Activated CD8-positive, alpha-beta memory T cell treated with anti-CD3 and anti-CD28 coated beads for 24 hours (primary cell): ENCODE measurements around the gene CREB3.
A peak's percentile ranks its signal among the peaks of the same experiment; 100 is the strongest.

Source experiments
- DNase-seq: peaks from one replicate; pipeline ENCODE4 v3.0.0-alpha.2; 2020

The CREB3 gene

DNA sequence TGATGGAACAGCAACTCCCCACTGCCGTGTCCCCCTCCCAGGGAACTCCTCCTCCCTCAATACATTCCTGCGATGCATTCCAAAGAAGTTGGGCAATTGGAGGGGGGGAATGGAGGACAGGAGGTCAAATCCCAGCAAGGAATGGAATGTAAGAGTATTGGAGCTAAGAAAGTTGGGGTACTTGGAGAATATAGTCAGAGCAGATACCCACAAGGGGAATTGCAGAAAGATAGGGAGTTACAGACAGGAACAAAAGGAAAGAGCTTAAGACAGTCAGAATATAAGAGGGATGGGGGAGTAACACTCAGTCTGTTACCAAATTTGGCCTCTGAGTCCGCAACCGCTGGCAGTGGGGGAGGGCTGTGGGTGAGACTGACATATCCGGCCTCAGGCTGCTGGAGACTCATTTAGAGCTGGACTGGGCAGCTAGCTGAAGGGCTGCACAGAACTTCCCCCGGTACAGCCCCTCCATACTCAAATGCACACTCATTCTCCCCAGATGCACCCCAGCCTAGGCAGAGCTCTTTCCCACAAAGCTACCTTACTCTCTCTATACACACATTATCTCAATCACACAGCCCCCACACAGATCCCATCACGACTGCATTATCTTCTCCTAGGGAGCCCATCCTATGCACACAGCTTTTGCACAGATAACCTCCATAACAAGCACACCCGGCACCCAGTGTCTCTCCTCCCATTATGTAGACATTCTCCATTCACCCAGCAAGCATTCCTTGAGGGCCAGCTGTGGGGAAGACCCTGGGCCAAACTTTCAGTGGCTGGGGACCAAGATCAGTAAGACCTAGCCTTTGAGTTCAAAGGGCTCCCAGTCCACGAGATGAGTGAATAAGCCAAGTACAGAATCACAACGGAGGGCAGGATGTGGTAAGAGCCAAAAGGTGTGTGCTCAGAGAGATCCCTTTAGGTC, 4.2 kb upstream of the CREB3 start:
- DNase-seq: no peak

DNA sequence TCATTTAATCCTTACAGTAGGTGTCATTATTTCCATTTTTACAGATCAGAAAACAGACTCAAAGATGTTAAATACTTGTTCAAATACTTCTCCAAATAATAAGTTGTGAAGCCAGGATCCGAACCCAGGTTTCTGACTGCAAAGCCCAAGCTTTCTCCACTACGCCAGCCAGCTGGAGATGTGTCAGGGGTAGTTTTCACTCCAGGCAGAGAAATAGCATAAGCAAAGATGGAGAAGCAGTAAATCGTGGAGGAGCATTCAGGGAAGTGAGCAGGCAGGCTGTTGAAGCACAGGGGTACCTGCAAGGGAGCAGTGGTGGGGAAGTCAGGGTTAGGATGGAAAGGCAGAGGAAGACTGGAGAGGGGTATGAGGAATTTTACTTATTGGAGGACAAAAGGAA, 3.4 kb upstream of the CREB3 start:
- no peak for DNase-seq

DNA sequence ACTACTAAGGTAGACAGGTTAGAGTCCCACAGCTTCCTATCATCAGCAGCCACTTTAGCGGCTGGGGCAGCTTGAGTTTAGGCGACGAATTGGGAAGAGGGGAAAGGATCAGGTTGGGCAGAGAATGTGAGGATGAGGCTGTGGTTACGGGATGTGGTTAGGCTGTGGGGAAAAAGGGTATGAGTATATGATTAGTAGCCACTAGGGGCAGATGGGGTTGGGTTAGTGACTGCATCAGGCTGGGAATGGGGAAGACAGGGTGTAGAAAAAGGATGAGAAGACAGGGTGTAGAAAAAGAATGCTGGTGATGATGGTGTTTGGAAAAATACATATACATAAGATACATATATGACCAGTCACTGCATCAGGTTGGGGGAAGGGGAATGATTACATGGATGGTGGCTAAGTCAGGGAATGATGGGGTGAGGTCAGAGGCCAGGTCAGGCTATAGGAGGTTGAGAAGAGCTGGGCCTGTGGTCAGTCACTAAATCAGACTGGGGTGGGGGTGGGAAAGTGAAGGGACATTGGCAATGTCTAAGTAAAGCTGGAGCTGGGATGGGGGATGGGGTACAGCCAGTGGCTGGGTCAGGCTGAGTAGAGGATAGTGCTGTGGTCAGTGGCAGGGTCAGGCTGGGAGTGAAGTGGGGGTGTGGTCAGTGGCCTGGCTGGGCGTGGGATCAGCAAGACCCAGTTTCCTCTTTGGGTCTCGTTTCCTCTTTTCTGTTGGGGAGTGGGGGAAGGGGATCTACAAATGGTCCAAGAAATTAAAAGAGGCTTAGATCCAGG, 2.6 kb upstream of the CREB3 start:
- DNase-seq: no peak

DNA sequence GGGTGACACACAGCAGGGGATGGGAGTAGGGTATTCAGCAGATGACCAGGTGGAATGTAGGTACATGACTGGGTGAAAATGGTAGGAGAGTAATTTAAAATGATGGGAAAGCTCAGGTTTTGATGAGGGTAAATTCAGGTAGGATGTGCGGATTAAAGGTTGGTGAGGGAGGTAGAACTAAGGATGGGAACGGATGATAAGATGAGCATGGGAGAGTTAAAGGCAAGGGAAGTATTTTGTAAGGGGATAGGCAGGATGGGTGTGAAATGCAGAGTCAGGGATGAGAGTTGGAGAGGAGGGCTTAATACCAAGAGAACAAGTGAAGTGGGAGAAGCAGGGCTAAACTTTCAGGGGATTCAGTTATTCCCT, 2.0 kb upstream of the CREB3 start:
- no peak for DNase-seq

DNA sequence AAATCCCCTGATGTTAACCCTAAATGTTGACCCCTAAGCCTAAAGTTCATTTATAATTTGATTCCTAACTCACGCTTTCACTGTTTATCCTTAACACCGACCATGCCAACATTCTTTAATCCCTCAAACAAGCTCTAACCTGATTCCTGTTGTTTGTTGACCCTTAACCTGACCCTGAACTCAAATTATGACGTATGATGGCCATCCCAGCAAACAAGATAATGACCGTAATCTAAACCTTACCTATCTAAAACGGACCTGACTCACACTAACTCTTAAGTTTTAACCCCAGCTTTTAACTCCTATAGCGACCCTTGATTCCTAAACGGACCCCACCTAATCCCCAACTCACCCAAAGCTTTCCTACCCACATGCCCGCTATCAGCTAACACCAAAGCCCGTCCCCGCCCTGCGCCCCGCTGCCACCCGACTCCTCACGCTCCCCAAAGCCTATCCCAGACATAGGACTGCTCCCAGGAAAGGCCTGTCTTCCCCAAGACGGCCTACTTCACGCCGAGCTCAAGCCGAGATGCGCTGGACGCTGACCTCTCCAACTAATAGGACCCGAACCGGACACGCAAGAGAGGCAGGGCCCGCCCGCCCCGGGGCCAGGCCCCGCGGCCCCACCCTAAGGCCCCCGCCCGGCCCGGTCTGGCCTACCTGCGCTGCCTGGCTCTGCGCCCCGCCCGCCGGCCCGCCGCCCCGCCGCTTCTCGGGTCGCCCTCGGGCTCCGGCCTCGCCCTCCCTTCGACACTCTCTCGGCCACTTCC, 866 bp upstream of the CREB3 start:
- no peak for DNase-seq

DNA sequence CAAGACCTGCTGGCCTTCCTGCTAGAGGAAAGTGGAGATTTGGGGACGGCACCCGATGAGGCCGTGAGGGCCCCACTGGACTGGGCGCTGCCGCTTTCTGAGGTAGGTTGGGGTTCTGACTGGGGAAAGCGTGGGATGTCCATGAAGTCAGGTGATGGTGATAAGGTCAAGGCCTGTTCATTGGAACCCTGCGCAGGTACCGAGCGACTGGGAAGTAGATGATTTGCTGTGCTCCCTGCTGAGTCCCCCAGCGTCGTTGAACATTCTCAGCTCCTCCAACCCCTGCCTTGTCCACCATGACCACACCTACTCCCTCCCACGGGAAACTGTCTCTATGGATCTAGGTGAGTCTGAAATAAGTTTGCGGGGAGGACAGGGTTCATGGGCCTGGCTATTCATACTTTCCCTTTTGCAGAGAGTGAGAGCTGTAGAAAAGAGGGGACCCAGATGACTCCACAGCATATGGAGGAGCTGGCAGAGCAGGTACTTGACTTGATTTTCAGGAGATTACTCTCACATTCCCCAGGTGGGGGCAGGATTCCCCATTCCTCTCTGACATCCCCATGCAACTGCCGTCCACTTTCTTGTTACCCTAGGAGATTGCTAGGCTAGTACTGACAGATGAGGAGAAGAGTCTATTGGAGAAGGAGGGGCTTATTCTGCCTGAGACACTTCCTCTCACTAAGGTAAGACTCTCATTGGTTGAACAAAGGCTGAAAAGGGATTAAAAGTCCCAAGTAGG, 505 bp downstream of the CREB3 start:
- peak; percentile 64 for DNase-seq

DNA sequence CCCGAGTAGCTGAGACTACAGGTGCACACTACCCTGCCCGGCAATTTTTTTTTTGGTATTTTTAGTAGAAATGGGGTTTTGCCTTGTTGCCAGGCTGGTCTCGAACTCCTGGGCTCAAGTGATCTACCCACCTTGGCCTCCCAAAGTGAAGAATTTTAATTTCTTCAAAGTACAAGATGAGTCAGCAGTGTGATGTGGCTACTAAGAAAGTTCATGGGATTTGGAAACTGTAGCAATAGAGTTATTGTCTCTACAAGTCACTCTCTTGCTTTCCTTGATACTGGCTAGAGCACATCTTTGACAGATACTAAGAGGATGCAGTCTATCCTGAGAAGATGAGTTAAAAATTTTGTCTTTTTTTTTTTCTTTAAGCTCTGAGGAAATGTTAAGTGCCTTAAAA, 1.6 kb downstream of the CREB3 start:
- no peak for DNase-seq

DNA sequence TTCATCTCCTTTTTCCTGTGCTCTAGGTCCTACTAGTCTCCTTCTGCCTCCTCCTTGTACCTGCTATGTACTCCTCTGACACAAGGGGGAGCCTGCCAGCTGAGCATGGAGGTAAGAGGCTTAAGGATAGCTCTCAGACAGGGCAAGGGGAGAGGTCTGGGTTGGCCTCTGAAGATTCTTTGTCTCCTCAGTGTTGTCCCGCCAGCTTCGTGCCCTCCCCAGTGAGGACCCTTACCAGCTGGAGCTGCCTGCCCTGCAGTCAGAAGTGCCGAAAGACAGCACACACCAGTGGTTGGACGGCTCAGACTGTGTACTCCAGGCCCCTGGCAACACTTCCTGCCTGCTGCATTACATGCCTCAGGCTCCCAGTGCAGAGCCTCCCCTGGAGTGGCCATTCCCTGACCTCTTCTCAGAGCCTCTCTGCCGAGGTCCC, 3.8 kb downstream of the CREB3 start:
- DNase-seq: peak; percentile 78

DNA sequence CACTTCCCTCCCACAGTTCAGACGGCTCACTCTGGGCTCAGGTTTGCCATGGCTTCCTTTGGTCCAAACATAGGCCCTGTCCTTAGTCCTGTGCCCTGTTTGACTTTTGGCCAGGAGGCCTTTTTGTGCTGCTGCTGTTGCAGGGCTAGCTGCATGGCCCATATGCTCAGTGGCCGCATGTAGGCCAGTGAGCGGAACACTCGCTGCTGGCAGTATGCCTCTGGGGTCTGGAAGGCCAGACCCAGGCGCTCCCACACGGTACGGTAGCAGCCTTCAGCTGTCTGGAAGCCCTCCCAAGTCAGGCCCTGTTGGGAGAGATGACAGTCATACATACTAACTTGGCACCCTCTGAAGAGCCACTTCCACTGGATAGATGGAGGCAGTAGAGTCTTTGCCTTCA, 4.7 kb downstream of the CREB3 start:
- no peak for DNase-seq

DNA sequence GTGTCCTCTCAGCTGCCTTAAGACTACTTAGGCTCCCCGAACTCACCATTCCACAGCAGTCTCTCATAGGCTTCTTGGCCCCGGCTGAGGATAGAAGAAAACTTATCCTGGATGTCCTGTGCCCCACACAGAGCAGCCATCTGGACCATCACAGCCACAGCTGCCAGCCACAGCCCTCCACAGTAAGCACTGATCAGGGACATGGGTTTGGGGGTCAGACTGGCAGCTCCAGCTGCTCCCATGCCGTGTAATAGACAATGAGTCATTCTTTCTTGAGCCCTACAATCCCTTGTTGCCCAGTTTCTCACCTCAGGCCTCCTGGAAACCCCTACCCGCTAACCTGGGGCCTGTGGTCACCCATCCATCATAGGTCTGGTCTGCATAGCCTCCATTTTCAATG, 5.7 kb downstream of the CREB3 start:
- no peak for DNase-seq

DNA sequence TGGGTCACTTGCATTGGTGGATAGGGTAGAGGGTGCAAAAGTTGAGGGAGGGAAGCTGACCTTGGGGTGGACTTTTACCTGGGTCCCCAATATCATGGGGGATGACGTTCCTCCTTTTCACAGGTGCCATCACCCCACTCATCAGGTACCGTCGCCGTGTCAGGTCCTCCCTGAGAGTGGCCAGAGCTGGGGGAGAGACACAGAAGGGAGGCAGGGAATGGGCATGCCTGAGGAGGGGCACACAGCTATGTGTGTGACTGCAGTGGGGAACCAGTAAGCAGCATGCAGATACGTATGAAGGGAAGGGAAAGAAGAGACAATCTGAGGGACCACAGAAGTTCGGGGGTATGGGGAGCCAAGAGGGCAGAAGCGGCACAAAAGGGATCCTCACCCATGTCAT, 6.5 kb downstream of the CREB3 start:
- no peak for DNase-seq

DNA sequence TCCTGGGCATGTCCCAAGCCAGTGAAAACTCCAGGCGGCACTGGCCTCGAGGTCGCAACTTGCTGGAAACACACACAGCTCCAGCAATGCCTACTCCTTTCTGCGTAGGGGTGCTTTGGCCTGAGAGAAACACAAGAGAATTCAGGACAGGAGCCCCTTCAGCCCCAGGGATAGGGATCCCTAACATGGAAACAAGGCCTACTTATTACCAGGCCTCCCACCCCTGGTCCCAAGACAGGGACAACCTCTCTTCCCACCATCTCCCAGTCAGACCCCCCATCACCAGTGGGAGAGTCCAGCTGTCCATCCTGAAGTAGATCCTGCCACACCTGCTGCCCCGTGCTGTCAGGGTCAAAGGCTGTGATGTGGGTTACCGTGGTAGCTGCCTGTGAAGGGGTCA, 7.8 kb downstream of the CREB3 start:
- DNase-seq: no peak

DNA sequence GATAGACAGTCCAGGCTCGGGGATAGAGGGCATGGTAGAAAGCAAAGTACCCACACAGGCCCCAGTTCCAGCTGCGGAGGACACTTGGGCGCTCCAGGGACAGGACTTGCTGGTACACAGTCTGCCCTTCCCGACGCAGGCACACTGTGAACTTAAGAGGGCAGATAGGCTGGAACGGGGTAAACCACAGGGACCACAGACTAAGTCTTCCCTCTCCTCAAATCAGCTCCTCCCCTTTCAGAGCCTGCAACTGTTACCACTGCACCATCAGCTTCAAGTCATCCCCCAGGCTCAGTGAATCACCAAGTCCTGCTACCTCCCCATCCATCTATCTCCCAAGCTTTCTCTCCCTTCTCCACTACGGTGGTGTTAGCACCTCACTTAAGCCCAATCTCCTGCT, 9.3 kb downstream of the CREB3 start:
- DNase-seq: no peak

DNA sequence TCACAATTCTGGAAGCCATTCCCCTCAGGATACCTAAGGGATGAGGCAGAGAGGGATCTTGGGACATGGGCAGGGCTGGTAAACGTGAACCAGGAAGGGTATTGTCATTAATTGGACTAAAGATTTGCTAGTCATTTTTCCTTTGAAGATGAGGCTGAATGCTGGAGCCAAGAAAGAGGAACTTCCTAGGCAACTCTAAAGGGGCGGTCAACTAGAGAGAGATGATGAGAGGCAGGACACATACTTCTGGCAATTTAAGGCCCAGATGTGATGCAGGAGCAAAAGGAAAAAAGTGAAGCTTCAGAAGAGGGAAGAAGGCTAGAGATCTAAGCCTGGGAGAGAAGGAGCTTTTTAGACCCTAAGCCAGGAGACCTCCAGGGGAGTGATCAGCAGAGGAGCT, 11.0 kb downstream of the CREB3 start:
- no peak for DNase-seq

DNA sequence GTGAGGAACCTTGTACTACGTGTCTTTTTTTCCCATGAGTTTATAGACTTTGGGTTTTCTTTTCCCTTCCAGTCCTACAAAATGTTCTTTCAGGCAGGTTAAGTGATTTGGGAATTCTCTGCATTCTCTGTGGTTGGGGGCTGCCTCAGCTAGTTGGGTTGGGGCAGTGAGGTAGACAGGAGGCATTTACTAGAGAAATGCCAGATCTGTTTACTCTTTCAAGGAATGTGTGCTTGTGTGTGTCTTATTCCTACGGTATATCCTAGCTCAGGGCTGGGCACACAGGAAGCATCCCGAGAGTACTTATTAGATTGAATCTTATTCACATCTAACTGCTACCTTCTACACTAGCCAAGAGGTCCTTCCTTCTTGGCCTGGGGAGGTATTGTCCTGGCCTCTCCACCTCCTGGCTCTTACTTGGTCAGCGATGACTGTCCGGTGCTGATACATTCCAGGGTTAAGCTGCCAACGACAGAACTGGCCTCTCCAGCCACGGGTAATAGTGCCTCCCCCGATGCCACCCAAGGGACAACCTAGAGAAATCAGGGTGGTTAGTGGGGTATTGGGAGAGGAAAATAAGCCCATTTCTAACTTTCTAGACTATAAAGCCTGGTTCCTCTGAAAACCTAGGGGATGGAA, 11.5 kb downstream of the CREB3 start:
- no peak for DNase-seq

DNA sequence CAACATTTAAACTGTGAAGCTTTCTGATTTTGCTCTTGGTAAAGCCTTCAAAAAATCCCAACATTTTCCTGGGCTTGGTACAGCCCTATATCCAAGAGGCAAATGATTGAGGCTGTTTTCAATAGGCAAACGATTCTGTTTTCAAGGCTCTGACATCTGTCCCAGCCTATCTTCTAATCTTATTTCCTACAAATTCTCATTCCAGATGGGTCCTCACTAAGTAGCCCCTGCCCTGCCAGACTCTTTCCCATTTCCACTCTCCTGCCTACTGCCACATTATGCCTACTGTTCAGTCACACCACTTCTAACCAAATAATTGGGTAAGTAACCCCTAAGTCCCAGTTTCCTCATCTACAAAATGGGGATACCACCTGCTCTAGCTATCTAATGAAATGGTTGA, 13.1 kb downstream of the CREB3 start:
- no peak for DNase-seq

DNA sequence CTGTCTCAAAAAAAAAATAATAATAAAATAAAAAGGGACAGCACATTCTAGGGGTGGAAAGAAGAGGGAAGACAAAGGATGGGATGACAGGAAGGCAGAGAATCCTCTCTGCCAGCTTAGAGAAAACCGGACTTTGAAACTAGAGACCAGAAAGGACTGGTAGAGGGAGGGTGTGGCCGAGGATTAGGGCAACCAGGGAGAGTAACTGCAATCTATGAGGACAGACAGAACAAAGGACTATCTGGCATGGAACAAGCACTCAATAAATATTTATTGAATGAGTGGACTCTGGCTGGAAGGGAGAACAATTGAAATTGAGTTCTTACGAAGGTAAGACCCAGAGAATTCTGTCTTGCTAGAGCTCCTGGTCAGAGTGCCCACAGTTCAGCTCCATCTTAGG, 14.1 kb downstream of the CREB3 start:
- DNase-seq: no peak

DNA sequence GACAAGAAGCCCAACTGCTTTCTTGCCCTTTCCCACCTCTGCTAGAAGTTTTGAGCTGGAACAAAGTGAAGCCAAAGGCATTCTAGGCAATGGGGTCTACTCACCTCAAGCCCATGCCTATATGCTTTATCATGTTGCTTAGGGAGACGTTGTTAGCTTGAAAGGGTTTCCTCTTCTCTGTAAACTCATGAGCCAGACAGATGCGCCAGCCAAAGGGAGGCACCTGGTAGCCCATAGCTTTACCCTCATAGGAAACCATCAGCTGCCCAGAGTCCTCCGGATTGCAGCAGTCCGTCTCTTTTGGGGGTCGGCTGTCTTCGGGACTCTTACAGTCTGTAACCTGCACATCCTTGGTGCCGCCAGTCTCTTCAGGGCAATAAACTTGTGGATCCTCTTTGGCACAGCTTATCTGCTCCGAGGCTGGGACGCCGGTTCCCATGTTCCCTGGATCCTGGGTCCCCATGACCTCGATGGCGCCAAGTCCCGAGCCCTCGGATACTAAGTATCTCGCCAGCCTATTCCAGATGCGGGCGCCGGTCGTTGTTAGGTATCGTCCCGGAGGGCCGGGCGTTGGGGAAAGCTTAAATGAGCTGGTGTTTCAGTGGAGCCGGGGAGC, 15.9 kb downstream of the CREB3 start:
- DNase-seq: no peak

DNA sequence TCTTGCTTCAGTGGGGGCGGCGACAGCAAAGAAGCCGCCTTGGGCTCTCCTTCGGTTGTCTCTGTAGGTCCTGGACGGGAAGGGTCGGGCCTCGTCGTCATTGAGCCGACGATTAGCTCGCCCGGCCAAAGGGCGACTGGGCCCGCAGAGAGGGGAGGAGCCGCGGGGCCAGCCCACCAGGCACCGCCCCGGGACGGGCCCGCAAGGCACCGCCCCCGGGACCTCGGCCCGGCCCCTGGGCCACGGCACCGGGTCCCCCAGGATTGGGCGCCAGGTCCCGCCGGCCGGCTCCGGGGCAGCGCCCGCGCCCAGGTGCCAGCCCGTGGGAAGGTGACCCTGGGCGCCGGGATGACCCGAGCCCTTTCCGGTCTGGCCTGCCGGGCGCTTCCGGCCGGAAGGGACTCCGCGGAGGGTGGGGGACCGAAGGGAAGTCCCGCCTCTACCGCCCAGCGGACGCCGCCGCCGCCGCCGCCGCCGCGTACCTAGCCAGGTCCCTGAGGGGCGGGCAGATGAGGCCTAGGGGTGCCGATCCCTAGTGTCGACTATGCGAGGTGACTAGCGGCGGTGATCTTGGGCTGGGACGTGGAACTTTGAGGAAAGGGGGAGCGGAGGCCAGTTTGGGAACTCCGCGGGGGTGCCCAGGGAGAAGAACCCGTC, 16.5 kb downstream of the CREB3 start, which contains the start of the genes GBA2 and RGP1:
GBA2 (minus strand) TSS at position 371 of the 657 bp plus-strand sequence. CDS start 524 bp downstream, outside the sequence.
RGP1 (plus strand) TSS at position 430 of the 657 bp plus-strand sequence. CDS start 469 bp downstream, outside the sequence.
- DNase-seq: peak; percentile 89

DNA sequence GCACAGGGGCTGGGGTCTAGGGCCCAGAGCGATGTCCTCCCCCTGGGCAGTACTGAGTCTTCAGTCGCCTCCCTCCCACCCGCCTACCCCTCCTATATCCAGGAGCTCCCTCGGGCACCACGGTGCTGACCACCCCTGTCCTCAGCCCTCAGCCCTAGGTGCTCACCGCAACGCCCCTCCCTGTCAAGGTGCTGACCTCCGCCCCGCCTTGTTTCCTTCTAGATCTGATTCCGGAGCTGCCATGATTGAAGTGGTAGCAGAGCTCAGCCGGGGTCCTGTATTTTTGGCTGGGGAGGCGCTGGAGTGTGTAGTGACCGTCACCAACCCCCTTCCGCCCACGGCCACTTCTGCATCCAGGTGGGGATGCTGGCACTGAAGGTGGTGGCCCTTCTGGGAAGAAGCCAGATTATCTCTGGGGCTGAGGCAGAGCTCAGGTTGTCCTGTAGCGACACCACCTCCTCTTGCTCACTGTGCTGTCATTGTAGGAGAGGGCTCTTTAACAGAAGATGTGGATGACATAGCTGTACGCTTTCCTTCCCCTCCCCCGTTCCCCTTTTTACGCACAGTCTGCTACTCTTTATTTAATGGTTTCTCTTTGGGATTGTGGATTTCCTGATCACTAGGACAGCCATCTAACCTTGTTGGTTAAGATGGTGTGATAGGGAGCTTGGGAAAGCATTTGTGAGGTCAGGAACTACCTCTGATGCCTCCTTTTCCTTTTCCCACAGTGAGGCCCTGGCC, 17.2 kb downstream of the CREB3 start:
- peak; percentile 76 for DNase-seq
